Hematopoietic multipotent progenitor cell (in vitro differentiated cells): ENCODE results near the gene ANO1. TPM values are rescaled to one million over a fixed set of nuclear protein-coding genes. Genes with fewer than 3 reads are reported as not detected.

Experiments
- DNase-seq, 3 donors: peaks; one replicate each; pipeline ENCODE4 v3.0.0-alpha.2; 2011 to 2015; ENCODE audit warnings: low read depth in 2 of 3, low spot score in 2 of 3
- total RNA-seq: library from RNA; depleted of rRNA; stranded (reverse); fragments of >200 nt; gene quantifications from one replicate; pipeline ENCODE4 v1.2.3, GENCODE V29; 2012

Gene ANO1
- total RNA-seq, 1 donor: not detected

DNA sequence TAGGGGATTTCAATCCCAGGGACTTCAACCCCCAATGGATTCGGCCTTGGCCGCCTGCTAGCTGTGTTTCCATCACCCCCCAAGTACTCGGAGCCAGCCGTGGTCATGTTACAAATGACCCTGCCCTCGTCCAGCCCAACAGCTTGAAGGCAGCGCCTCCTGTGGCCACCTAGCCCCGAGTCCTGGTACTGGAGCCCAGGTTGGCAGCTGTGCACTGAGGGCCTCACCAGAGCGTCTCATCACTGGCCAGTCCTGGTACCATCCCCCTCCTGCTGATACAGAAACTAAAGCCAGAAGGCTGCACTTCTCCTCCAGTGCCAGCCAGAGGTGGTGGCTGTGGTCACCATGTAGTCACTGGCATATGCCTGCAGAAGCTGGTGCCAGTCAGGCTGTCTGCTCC is 80.1 kb downstream of the ANO1 start:
- no peak for DNase-seq

DNA sequence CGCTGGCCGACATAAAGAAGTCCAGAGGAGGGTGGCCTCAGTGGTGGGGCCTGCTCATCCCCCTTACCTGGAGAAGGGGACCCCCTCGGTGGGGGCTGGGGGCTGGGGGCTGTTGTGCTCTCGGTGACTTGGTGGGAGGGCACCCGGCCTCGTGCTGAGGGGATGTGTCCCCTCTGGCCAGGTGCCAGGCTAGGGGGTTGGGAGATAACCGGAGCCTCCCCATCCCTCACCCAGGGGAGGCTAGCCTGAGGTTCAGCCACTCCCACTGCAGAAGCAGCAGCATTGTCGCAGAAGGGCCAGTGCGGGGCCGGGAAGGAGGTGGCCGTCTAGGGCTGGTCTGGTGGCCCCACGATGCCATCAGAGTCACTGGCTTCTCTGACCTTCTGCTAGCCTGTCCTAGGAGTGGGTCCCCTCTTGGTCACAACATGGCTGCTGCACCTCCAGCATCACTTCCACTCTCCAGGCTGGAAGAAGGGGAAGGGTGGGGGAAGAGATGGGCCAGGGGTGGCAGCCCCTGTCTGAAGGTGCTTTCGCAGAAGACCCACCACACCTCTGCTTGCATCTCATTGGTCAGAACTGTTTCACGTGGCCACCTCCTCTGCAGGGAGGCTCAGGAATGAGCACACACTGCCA is 80.8 kb downstream of the ANO1 start:
- no peak for DNase-seq

DNA sequence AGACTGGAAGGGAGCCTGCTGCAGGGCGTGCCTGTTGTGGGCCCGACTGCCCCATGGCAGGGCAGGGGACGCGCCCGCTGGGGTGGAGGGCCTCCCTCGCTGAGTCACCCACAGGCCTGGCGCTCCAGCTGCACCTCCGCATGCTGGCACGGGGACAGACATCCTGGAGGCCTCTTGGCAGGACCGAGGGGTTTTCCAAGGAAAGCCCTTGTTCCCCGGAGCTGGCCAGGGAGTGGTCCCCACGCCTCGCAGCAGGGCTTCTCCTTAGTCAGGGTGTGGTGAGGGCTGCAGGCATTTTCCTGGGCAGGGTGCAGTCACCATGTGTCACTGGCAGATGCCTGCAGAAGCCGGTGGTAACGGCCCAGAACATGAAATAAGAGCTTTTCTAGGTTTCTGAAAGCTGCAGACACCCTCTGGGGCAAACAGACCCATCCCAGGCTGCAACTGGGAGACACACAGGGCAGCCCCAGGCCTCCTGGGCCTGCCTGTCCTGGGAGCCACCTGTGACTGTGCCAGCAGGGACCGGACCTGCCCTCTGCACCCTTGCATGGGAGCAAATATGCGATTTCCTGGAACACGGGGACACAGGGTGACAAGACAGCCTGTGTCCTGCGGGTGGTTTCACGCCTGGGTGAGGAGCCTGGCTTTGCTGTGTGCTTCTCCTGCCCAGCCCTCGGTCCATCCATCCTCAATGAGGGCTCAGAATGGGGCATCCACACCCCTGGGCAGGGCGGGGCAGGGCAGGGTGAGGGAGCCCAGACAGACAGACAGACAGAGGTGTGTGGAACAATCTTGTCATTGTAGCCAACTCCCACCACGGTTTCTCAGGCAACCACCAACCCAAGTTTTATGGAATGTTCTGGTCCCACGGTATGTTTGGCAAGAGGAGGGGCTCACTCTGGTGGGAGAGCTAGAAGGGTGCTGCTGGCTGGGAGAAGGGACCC is 81.8 kb downstream of the ANO1 start:
- DNase-seq: no peak

DNA sequence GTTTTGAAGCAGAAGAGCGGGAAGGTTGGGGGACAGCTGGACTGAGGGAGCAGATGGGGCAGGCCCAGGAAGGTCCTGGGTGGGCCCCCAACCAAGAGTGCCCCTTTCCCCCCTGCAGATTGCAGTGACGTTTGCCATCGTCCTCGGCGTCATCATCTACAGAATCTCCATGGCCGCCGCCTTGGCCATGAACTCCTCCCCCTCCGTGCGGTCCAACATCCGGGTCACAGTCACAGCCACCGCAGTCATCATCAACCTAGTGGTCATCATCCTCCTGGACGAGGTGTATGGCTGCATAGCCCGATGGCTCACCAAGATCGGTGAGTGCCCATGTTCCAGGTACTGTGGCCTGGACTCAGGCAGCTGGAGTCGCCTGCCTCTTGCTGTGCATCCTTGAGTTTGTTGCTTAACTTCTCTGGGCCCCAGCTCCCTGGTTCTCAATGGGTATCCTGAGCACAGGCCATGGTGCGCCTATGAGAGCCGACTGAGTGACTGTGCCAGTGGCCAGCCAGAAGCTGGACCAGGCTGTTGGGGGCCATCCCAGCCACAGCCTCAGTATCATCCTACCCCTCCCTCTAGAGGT is 83.0 kb downstream of the ANO1 start:
- no peak for DNase-seq

DNA sequence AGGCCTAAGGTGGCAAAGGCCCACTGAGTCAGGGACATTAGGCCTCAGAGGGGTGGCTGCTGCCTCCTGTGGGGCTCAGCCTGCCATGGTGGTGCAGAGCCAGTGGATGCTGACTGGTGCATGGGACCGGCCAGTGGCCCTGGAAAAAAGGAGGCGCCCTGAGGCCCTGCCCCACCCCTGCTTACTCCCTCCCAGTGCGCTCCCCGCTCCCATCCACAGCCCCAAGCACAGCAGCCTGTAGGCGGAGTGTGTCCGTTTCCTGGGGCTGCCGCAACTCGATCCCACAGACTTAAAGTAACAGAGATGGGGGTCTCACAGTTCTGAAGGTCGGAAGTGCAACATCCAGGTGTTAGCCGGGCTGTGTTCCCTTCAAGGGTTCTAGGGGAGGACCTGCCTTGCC is 86.6 kb downstream of the ANO1 start:
- no peak for DNase-seq

DNA sequence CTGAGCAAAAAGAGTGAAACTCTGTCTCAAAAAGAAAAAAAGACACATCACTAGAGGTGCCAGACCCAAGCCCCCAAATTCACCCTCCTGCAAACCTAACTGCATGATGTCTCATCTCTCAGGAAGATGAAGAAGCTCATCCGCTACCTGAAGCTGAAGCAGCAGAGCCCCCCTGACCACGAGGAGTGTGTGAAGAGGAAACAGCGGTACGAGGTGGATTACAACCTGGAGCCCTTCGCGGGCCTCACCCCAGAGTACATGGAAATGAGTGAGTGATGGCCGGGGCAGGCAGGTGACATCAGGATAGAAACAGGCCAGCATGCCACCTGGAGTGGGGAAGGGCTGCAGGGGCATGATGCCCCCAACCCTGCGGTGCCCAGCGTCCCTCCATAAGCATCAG is 89.0 kb downstream of the ANO1 start:
- DNase-seq: no peak

DNA sequence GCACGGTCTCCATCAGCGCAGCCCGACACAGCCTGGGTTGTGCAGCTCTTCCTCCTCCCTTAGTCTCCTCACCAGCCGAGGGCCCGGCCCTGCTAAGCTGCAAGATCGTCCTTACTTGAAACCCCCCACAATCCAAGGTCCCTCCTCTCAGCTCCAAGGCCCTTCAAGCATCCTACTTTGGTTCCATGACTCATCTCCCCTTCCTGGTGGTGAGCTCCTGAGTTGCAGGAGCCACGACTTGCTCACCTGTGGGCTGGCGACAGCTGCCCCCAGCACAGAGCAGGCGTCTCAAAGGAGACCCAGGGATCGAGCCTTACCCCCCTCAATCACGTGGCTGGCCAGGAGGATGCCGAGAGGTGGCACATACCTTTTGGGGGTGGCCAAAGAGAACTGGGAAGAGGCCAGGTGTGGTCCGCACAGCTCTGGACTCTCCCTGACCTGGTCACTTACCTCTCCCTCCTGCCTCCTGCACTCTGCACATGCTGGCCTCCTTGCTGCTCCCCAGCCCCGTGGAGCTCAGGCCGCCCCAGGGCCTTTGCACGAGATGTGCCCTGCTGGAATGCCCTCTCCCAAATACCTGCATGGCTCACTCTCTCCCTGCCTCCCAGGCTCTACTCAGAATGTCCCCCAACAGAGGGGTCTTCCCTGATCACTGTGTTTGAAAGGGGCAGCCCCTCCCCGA is 89.7 kb downstream of the ANO1 start:
- DNase-seq: no peak

DNA sequence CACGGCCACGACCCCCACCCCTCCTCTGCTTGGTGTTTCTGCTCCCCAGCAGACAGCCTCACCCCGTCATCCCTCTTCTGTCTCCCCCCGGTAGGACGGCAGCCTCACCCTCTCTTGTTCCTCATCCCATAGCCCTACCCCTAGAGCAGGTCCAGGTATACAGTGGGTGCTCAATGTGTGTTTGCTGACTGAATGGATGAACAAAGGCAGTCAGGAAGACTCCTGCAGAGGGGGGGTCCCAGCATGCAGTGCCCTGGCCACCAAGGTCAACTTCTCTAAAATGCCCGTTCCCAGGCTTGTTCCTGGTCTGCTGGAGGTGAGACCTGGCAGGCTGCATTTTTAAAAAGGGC is 90.3 kb downstream of the ANO1 start:
- no peak for DNase-seq

DNA sequence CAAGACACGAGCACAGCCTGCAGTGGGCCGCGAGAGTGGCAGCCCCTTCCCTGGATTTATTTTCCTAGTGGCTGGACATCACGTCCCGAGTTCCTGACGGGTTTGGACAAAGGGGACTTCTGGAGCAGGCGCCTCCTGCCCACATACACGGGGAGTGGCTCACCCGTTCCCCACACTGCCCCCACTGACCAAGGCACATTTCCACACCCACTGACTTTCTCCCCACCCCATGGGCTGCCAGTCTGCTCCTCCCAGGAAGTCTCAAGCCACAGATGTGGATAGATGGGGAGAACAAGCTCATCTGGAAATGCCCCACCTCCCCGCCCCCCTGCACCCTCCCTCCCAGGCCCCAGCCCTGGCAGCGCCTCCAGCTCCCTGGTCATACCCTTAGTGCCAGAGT is 91.0 kb downstream of the ANO1 start:
- DNase-seq: no peak

DNA sequence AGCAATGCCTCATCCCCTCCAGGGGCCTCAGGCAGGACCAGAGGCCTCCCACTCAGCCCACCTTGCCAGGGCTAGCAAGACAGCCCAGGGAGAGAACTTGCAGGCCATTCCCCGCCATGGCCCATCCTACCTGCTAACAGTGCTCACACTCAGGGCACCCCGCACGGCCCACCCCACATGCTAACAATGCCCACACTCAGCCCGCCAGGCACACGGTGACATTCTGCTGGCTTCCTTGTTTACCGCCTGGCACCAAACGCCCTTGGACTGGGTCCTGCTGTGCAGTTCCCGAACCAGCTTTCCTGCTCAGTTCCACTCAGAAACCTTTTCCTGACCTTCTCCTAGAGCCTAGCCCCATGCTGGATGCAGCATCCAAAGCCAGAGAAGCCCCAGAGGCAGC is 91.5 kb downstream of the ANO1 start:
- DNase-seq: no peak

DNA sequence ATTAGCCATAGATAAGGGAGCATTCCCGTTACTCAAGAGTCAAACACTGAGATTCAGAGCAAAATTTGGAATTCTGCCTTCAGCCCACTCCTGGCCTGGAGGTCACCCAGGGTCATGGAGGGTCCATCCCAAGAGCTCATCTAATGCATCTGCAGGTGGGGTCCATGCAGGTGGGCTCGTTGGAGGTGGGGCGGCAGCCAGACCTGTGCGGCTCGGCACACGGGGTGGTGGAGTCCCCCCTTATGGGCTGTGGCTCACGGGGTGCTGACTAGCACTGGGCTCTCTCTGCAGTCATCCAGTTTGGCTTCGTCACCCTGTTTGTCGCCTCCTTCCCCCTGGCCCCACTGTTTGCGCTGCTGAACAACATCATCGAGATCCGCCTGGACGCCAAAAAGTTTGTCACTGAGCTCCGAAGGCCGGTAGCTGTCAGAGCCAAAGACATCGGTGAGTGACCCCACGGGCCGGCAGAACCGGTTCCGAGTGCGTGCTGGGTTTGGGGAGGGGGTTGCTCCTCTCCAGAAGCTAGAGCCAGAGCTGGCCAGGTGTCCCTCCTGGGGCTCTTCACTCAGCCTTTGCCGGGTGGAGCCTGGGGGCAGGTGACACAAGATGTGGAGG is 92.6 kb downstream of the ANO1 start:
- no peak for DNase-seq

DNA sequence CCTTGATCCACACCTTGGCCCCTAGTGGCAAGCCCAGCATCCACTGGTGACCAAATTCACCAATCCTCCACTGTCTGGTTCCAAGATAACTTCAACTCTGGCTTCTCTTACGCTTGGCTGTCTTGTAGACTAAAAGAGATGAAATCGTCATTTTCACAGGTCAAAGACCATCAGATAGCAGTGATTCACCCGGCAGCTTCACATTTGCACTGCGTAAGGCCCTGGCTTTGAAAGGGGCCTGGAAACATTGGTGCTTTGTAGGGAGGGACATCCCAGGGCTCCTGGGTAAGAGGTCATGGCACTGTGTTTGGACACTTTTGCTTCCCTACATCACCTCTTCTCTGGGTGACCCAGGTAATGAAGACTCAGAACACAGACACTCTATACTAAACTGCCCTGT is 94.9 kb downstream of the ANO1 start:
- DNase-seq: no peak

DNA sequence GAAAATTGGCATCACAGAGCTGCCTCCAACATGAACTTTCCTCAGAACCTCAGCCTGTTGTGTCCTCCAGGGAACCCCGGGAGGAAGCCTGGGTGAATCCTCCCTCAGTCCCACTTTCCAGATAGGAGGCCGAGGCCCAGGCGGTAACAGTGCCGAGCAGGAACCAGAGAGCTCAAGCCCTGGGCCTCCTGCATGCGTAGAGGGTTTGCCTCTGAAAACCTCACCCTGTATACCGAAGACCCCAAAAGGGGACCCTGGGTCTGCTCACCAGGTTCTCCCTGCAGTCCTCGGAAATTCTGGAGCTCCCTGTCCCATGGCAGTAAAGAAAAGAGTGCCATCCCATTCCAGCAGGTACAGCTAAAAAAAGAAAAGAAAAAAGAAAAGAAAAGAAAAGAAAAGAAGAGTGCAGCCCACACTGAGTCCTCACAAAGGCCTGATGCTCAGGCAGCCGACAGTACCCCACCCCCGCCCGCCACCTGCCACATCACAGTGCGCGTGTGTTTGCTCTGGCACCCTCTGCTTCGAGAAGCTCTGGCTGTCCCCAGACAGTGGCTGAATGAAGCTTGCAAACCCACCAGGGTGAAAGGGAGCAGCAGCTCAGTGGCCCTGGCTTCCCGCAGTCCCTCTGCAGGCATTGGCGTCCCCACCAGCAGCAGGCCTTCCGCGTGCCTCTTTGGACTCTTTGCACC is 96.6 kb downstream of the ANO1 start:
- DNase-seq: no peak

DNA sequence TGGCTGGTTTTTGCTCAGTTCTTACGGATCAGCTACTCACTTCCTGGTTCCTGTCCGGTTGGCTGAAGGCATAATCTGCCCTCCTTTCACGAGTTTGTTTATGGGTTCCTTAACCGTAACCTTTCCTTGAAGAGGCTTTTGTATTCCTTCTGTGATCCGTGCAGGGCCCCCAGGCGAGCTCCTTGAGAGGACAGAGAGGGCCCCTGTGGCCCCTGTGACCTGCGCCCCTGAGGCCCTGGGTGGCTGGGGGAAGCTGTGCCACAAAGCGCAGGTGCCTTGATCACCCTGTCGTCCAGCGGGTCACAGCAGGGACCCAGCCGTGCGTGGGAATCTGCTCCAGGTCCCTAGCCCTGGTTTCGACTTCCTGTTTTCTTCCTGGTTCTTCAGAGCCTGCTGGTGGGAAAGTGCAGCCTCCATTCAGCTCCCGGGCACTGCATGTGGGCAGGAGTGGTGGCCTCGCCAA is 97.2 kb downstream of the ANO1 start:
- DNase-seq: no peak

DNA sequence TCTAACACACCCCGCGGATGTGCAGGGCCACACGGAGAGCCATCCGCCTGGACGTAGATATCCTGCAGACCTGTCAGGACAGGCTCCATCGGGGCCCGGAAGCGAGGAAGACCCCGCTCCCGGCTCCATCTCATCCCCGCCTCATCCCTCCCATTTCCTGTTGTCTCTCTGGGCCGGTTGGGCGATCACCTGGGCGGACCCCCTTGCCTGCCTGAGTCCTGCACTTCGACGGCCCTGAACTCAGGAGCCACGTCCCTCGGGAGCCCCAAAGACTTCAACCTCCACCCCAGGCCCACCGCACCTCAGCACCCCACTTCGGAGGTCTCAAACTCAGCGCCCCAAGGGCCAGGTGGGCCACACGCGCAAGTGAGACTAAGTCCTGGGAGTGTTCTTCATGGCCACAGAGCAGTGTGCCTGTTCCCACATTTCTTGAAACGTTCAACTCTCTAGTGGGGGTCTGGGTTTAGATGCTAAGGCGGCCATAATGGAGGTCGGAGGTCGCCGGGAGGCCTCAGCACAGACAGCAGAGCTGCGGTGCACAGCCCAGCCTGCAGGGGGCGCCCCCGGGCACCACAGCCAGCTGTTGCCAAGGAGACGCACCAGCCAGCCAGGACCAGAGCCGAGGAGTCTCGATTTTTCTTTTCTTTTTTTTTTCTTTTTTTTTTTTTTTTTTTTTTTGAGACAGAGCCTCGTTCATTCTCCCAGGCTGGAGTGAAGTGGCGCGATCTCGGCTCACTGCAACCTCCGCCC is 99.0 kb downstream of the ANO1 start:
- DNase-seq: peak; percentile 14 to 51 (median 35)

DNA sequence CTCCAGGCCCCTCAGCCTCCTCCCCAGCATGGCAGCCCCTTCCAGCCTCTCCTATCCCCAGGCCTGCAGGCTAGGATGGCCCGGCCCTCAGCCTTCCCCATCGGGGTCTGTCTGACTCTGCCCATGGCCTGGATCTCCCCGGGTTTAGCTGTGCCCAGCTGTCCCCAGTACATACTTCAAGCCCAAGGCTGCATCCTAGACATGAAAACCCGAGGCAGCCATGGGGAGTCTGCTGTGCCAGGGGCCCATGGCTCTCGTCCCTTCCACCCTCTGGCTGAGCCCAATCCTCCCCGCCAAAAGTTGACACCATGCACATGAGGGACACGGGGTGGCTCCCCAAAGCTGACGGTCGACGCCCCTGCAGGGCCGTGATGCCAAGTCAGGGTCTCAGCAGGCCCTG is 102.8 kb downstream of the ANO1 start:
- no peak for DNase-seq

DNA sequence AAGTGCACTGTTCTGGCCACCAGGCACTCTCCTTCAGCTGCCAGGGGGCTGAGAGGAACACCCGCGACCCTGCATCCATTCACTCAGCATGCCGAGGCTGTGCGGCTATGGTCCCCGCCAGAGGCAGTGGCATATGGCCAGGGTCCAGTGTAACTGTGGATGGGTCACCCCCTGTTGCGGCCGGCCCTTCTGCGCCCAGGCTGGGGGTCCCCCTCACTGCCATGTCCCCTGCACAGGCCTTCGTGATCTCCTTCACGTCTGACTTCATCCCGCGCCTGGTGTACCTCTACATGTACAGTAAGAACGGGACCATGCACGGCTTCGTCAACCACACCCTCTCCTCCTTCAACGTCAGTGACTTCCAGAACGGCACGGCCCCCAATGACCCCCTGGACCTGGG is 104.1 kb downstream of the ANO1 start:
- no peak for DNase-seq

DNA sequence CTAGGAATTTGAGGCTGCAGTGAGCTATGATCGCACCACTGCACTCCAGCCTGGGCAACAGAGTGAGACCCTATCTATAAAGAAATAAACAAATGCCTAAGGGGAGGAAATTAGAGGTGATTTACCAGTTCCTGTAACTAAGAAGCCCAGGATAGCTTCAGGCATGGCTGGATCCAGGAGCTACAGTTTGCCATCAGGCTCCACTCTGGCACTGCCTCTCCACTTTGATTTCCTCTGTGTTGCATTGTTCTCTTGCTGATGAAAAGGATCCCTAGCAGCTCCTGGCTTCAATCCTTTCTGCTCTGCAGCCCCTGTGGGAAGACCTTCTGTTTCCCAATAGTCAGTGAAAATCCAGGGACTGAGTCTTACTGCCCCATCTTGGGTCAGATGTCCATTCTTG is 104.9 kb downstream of the ANO1 start:
- no peak for DNase-seq

DNA sequence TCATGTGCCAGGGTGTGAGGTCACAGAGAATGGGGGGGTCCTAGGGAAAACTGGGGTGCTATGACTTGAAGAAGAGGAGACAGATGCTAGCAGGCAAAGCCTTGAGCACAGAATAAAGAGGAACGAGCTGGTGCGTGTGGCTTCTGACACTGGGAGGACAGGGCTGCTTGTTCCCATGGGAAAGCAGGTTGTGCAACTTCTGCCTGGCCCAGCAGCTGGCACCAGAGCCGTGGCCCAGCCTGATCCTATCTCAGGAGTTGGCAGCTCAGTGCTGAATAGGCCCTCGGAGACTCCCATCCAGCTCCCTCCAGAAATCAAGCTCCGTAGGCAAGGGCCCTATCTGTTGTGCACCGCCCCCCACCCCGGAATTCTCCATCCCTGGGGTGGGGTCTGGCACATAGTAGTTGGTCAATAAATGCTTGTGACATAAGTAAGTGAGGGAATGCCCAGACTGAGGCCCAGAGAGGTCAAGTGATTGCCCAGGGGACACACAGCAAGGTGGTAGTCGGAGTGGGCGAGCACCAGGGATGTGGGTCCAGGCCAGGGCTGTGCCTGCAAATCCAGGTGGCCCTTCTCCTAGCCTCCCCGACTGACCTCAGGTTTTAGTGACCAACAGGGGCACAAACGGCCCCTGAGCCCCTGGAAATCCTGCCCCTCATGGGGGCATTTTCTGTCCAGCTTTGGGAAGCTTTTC is 105.5 kb downstream of the ANO1 start:
- DNase-seq: no peak
